SK-N-SH treated with all-trans-retinoic acid at 6 μM for 48 hours (cell line): ENCODE results near the gene SAMD8.
"Not testable (repeated sequence)": the region's sequence is repeated elsewhere in the genome, so short reads cannot be mapped to it uniquely, and the experiment has no call there.

ENCODE experiments used
- ATAC-seq: fragments of 200-7000 bp; cut with Tn5 transposase; 3 replicates; pipeline ENCODE4 v1.9.1; 2020; ENCODE audit warnings: mild to moderate bottlenecking, moderate library complexity
- ARNTL ChIP-seq: fragments of 450-650 bp; formaldehyde crosslinking; IDR thresholded peaks from 2 replicates; pipeline ENCODE4 v1.5.0; 2020; ENCODE audit warnings: low read depth, mild to moderate bottlenecking, moderate library complexity, borderline replicate concordance
- BACH2 ChIP-seq: fragments of 250-450 bp; sonication (Bioruptor Pico); IDR thresholded peaks from 2 replicates; pipeline ENCODE4 v1.9.0; 2021; ENCODE audit warnings: mild to moderate bottlenecking, borderline replicate concordance
- CREB5 ChIP-seq: fragments of 250-450 bp; sonication (Bioruptor Pico); IDR thresholded peaks from 2 replicates; pipeline ENCODE4 v1.5.1; 2020; ENCODE audit warnings: low read depth, mild to moderate bottlenecking, moderate library complexity
- CSDC2 ChIP-seq: fragments of 250-450 bp; sonication (Bioruptor Pico); IDR thresholded peaks from 2 replicates; pipeline ENCODE4 v1.5.0; 2020; ENCODE audit warnings: mild to moderate bottlenecking, moderate library complexity
- CSRNP3 ChIP-seq: fragments of 250-450 bp; sonication (Bioruptor Pico); IDR thresholded peaks from 2 replicates; pipeline ENCODE4 v1.5.1; 2021; ENCODE audit warnings: mild to moderate bottlenecking, moderate library complexity
- ISL1 ChIP-seq: fragments of 250-450 bp; sonication (Bioruptor Pico); IDR thresholded peaks from 2 replicates; pipeline ENCODE4 v2.1.2; 2022; ENCODE audit warnings: mild to moderate bottlenecking, moderate library complexity
- OSR1 ChIP-seq: fragments of 250-450 bp; sonication (Bioruptor Pico); IDR thresholded peaks from 2 replicates; pipeline ENCODE4 v1.8.0; 2022; ENCODE audit warnings: moderate library complexity, mild to moderate bottlenecking, inconsistent platforms
- POU6F1 ChIP-seq: fragments of 250-450 bp; sonication (Bioruptor Pico); IDR thresholded peaks from 2 replicates; pipeline ENCODE4 v1.8.0; 2021; ENCODE audit warnings: low read depth, mild to moderate bottlenecking, moderate library complexity, borderline replicate concordance
- PPARA ChIP-seq: fragments of 250-450 bp; sonication (Bioruptor Pico); IDR thresholded peaks from 2 replicates; pipeline ENCODE4 v1.5.0; 2020; ENCODE audit warnings: mild to moderate bottlenecking, borderline replicate concordance
- TSHZ2 ChIP-seq: fragments of 250-450 bp; sonication (Bioruptor Pico); IDR thresholded peaks from 2 replicates; pipeline ENCODE4 v1.5.0; 2020; ENCODE audit warnings: mild to moderate bottlenecking, moderate library complexity
- ZC3H10 ChIP-seq: fragments of 250-450 bp; sonication (Bioruptor Pico); IDR thresholded peaks from 2 replicates; pipeline ENCODE4 v1.5.1; 2021; ENCODE audit warnings: mild to moderate bottlenecking, moderate library complexity
- ZFP30 ChIP-seq: fragments of 450-650 bp; formaldehyde crosslinking; IDR thresholded peaks from 2 replicates; pipeline ENCODE4 v1.5.0; 2022; ENCODE audit warnings: mild to moderate bottlenecking, moderate library complexity
- ZNF70 ChIP-seq: fragments of 450-650 bp; formaldehyde crosslinking; IDR thresholded peaks from 2 replicates; pipeline ENCODE4 v1.5.0; 2020; ENCODE audit warnings: mild to moderate bottlenecking, moderate library complexity
- ZNF8 ChIP-seq: fragments of 450-650 bp; formaldehyde crosslinking; IDR thresholded peaks from 2 replicates; pipeline ENCODE4 v1.5.0; 2020; ENCODE audit warnings: mild to moderate bottlenecking, moderate library complexity

Gene SAMD8

GRCh38 chr10:75197906-75198305, 86.5 kb downstream of the SAMD8 start:
- no peak for ATAC-seq
- TF ChIP-seq BACH2 (CRISPR knock-in tag), result no peak
- TF ChIP-seq ISL1, result no peak
- TF ChIP-seq OSR1 (CRISPR knock-in tag), result no peak
- no peak for TF ChIP-seq PPARA (CRISPR knock-in tag)
- TF ChIP-seq ZFP30 (CRISPR knock-in tag), result no peak
- no peak for TF ChIP-seq CSRNP3 (CRISPR knock-in tag)
- TF ChIP-seq POU6F1, result no peak
- TF ChIP-seq ZNF8, result no peak
- no peak for TF ChIP-seq CREB5 (CRISPR knock-in tag)
- TF ChIP-seq CSDC2, result no peak
- TF ChIP-seq TSHZ2 (CRISPR knock-in tag), result no peak
- TF ChIP-seq ZNF70, result no peak
- no peak for TF ChIP-seq ARNTL

GRCh38 chr10:75199949-75200348, 88.5 kb downstream of the SAMD8 start:
- not testable (repeated sequence) for ATAC-seq

- no peak for ATAC-seq
- TF ChIP-seq ZC3H10 (no peak), TSHZ2 (CRISPR knock-in tag) (no peak), CSRNP3 (CRISPR knock-in tag) (no peak), PPARA (CRISPR knock-in tag) (no peak)
Observed at GRCh38 chr10:75201793-75202307, 90.4 kb downstream of the SAMD8 start.

GRCh38 chr10:75202321-75203045, 91.0 kb downstream of the SAMD8 start:
- no peak for TF ChIP-seq ZNF8
- TF ChIP-seq ISL1, result no peak
- TF ChIP-seq PPARA (CRISPR knock-in tag), result no peak
- no peak for TF ChIP-seq CSDC2
- ATAC-seq, result peak; percentile 86

GRCh38 chr10:75203046-75203620, 91.7 kb downstream of the SAMD8 start:
- peak; percentile 18; the same call in 1 of the 3 replicates for ATAC-seq
